HepG2 (cell line): ENCODE measurements around the gene CYP4A22. TPM values are rescaled to one million over a fixed set of nuclear protein-coding genes. Genes with fewer than 3 reads are reported as not detected.
A peak's percentile ranks its signal among the peaks of the same experiment; 100 is the strongest.

ENCODE experiments used
- ARID5B ChIP-seq: IDR thresholded peaks from 2 replicates; pipeline ENCODE4 v1.4.0; 2020; ENCODE audit warnings: mild to moderate bottlenecking, missing genetic modification reagents
- ATF3 ChIP-seq: sonication (generic); formaldehyde crosslinking; IDR thresholded peaks from 2 replicates; pipeline ENCODE4 v1.4.0; 2020; ENCODE audit warnings: missing genetic modification reagents
- DNMT3B ChIP-seq: conservative IDR thresholded peaks from 2 replicates; pipeline ENCODE4 v1.6.1; 2016; ENCODE audit warnings: missing biosample characterization, control low read depth
- EED ChIP-seq: sonication (generic); formaldehyde crosslinking; IDR thresholded peaks from 2 replicates; pipeline ENCODE4 v1.5.0; 2020; ENCODE audit warnings: mild to moderate bottlenecking, missing genetic modification reagents
- PHF20 ChIP-seq: sonication (generic); formaldehyde crosslinking; IDR thresholded peaks from 2 replicates; pipeline ENCODE4 v1.5.0; 2020; ENCODE audit warnings: mild to moderate bottlenecking, missing genetic modification reagents
- RXRA ChIP-seq: sonication (generic); formaldehyde crosslinking; IDR thresholded peaks from 2 replicates; pipeline ENCODE4 v1.5.1; 2020; ENCODE audit warnings: missing genetic modification reagents
- SMC3 ChIP-seq: IDR thresholded peaks from 2 replicates; pipeline ENCODE4 v1.6.1; 2011; ENCODE audit warnings: low read length, improper control_type of control experiment
- SRF ChIP-seq: IDR thresholded peaks from 2 replicates; pipeline ENCODE4 v1.6.1; 2011; ENCODE audit warnings: mild to moderate bottlenecking, low read depth, low read length, moderate library complexity
- STAT6 ChIP-seq: sonication (generic); formaldehyde crosslinking; IDR thresholded peaks from 2 replicates; pipeline ENCODE4 v1.4.0; 2020; ENCODE audit warnings: missing genetic modification reagents, mild to moderate bottlenecking, borderline replicate concordance
- U2AF1 ChIP-seq: fragments of 200-400 bp; formaldehyde crosslinking; optimal IDR thresholded peaks from 2 replicates; pipeline ENCODE3; 2017; ENCODE audit warnings: mild to moderate bottlenecking, low read depth, low read length
- UBTF ChIP-seq: sonication (generic); formaldehyde crosslinking; IDR thresholded peaks from 2 replicates; pipeline ENCODE4 v1.4.0; 2020; ENCODE audit warnings: mild to moderate bottlenecking, missing genetic modification reagents
- ZBTB25 ChIP-seq: IDR thresholded peaks from 2 replicates; pipeline ENCODE4 v1.6.1; 2018; ENCODE audit warnings: missing genetic modification reagents
- ZC3H4 ChIP-seq: sonication (generic); formaldehyde crosslinking; IDR thresholded peaks from 2 replicates; pipeline ENCODE4 v1.4.0; 2020; ENCODE audit warnings: missing genetic modification reagents, borderline replicate concordance
- ZFP36L1 ChIP-seq: sonication (generic); formaldehyde crosslinking; IDR thresholded peaks from 2 replicates; pipeline ENCODE4 v1.8.0; 2022; ENCODE audit warnings: mild to moderate bottlenecking, missing genetic modification reagents, moderate library complexity
- ZNF101 ChIP-seq: sonication (generic); formaldehyde crosslinking; IDR thresholded peaks from 2 replicates; pipeline ENCODE4 v1.4.0; 2020; ENCODE audit warnings: mild to moderate bottlenecking, low read depth, missing genetic modification reagents, borderline replicate concordance
- ZNF224 ChIP-seq: sonication (generic); formaldehyde crosslinking; IDR thresholded peaks from 2 replicates; pipeline ENCODE4 v1.5.0; 2020; ENCODE audit warnings: mild to moderate bottlenecking, missing genetic modification reagents
- ZNF274 ChIP-seq: sonication (generic); formaldehyde crosslinking; IDR thresholded peaks from 2 replicates; pipeline ENCODE4 v1.5.1; 2020; ENCODE audit warnings: mild to moderate bottlenecking, missing genetic modification reagents
- ZNF3 ChIP-seq: IDR thresholded peaks from 2 replicates; pipeline ENCODE4 v1.7.0; 2017; ENCODE audit warnings: inconsistent platforms
- ZNF766 ChIP-seq: sonication (generic); formaldehyde crosslinking; IDR thresholded peaks from 2 replicates; pipeline ENCODE4 v1.5.0; 2020; ENCODE audit warnings: missing genetic modification reagents, borderline replicate concordance
- polyA plus RNA-seq, 8 experiments: library from polyadenylated mRNA; depleted of rRNA in 3 of 8; stranded (reverse) in 7 of 8; unstranded in 1 of 8; fragments of >200 nt; fragmentation: Illumina TruSeq in 4 of 8; extraction: Trizol in 4 of 8; gene quantifications; 2 replicates each; pipeline versions ENCODE4 v1.2.1 to v1.2.3, GENCODE V29; 2011 to 2016; ENCODE audit warnings: low read depth in 4 of 8, missing spikeins in 1 of 8, mixed read lengths in 1 of 8; ENCODE audit not compliant: insufficient read depth in 1 of 8
- total RNA-seq, 5 experiments: library from RNA; depleted of rRNA; stranded (reverse); fragments of >200 nt; fragmentation: Illumina TruSeq; extraction: Trizol; gene quantifications; 2 replicates each; pipeline ENCODE4 v1.2.3, GENCODE V29; 2016; ENCODE audit warnings: low read depth in 1 of 5

The CYP4A22 gene
- total and polyA plus RNA-seq, 2 of the 13 experiments (the other 11 are each of a cell fraction or from before 2014, with no cell fraction given), result not detected

GRCh38 chr1:47192458-47193384, 55.5 kb downstream of the CYP4A22 start (continued):
- TF ChIP-seq STAT6 (CRISPR knock-in tag) (no peak), UBTF (peak; percentile 17; the same call in 1 of the 2 replicates), ZNF274 (CRISPR knock-in tag) (peak; percentile 55; the same call in 1 of the 2 replicates), ZBTB25 (CRISPR knock-in tag) (no peak; the same call in 1 of the 2 replicates), ZFP36L1 (CRISPR knock-in tag) (no peak), ZNF224 (CRISPR knock-in tag) (no peak), ARID5B (CRISPR knock-in tag) (peak; percentile 40; the same call in 1 of the 2 replicates), ZC3H4 (0 out of 2 replicates have a peak, but pooled peaks have one; percentile 86), RXRA (peak; percentile 30), ATF3 (no peak), ZNF766 (CRISPR knock-in tag) (no peak), U2AF1 (no peak), EED (no peak), ZNF3 (CRISPR knock-in tag) (no peak), SMC3 (peak; percentile 80), SRF (no peak), DNMT3B (no peak), PHF20 (CRISPR knock-in tag) (no peak), ZNF101 (CRISPR knock-in tag) (no peak)
